GM12873 (cell line): ENCODE results near the gene TMEM127.

Experiments used
- TF ChIP-seq, protein P1 (sequence below): IDR thresholded peaks from 2 replicates; pipeline ENCODE4 v1.5.1; 2012; ENCODE audit warnings: low read depth, mild to moderate bottlenecking, moderate library complexity, low read length, control low read depth; ENCODE audit not compliant: insufficient read depth; ENCODE audit errors: missing control alignments

The TMEM127 gene

DNA sequence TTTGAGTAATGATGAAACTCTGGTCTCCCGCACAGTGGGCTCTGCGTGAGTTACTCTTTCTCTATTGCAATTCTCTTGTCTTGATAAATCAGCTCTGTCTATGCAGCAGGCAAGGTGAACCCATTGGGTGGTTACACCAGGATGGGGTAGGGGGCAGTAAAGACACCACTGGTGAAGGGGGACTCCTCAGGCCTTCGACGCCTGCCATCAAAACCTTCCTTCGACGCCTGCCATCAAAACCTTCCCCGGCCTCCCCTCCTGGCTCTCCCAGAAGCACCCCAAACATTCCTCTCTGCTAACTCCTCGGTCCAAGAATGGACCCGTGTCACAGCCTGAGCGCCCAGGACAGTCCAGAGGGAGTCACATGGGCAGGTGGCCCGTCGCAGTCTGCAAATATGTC lies 52.4 kb downstream of the TMEM127 start:
- TF ChIP-seq, protein P1, sequence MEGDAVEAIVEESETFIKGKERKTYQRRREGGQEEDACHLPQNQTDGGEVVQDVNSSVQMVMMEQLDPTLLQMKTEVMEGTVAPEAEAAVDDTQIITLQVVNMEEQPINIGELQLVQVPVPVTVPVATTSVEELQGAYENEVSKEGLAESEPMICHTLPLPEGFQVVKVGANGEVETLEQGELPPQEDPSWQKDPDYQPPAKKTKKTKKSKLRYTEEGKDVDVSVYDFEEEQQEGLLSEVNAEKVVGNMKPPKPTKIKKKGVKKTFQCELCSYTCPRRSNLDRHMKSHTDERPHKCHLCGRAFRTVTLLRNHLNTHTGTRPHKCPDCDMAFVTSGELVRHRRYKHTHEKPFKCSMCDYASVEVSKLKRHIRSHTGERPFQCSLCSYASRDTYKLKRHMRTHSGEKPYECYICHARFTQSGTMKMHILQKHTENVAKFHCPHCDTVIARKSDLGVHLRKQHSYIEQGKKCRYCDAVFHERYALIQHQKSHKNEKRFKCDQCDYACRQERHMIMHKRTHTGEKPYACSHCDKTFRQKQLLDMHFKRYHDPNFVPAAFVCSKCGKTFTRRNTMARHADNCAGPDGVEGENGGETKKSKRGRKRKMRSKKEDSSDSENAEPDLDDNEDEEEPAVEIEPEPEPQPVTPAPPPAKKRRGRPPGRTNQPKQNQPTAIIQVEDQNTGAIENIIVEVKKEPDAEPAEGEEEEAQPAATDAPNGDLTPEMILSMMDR = no peak

DNA sequence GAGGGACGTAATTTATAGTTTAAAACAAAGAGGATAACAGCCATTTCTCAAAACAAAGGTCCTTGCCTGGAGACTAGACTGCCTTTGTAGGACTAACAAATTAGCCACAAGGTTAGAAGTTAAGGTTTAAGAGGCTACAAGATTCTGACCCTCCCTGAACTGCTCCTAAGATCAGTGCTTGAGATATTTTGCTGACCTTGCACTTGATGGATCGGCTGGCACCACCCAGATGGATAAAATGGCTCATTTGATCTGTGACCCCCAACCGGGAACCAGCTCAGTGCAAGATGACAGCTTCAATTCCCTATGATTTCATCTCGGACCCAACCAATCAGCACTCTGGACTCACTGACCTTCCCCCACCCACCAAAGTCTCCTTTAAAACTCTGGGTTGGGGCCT lies 53.5 kb downstream of the TMEM127 start:
- TF ChIP-seq, protein P1 = no peak

DNA sequence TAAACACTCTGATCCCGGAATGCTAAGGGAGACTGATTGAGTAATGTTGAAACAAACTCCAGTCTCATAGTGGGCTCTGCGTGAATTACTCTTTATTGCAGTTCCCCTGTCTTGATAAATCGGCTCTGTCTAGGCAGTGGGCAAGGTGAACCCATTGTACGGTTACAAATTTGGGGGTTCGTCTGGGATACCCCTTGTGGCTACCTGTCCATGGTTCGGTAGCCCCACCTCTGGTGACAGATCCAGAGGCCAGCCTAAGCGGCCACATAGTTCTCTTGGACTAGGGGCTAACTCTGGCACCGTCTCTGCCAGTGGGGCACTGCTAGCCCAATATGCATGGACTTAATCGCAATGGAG lies 56.1 kb downstream of the TMEM127 start:
- TF ChIP-seq, protein P1 = no peak

DNA sequence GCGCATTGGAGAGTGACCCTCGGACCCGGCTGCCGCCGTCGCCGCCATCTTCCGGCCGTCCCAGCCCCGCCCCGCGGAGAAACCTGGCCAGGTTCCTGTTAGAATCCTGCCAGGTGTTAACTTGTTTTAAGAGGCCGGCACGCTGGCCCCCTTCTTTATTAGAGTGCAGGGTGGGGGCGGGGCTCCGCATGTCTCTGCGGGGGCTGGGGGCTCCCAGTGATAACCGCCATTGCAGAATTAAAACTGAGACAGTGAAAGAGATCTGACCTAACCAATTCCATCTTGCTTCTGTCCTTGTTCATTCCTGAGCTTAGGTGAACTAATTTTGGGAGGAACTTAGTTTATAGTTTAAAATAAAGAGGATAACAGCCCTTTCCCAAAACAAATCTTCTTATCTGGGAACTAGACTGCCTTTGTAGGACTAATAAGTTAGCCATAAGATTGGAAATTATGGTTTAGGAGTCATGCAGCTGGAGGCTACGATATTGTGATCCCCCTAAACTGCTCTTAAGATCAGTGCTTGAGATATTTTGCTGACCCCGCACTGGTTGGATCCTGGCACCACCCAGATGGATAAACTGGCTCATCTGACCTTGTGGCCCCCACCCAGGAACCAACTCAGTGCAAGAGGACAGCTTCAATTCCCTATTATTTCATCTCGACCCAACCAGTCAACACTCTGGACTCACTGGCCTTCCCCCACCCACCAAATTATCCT lies 56.6 kb downstream of the TMEM127 start:
- TF ChIP-seq, protein P1 = no peak

DNA sequence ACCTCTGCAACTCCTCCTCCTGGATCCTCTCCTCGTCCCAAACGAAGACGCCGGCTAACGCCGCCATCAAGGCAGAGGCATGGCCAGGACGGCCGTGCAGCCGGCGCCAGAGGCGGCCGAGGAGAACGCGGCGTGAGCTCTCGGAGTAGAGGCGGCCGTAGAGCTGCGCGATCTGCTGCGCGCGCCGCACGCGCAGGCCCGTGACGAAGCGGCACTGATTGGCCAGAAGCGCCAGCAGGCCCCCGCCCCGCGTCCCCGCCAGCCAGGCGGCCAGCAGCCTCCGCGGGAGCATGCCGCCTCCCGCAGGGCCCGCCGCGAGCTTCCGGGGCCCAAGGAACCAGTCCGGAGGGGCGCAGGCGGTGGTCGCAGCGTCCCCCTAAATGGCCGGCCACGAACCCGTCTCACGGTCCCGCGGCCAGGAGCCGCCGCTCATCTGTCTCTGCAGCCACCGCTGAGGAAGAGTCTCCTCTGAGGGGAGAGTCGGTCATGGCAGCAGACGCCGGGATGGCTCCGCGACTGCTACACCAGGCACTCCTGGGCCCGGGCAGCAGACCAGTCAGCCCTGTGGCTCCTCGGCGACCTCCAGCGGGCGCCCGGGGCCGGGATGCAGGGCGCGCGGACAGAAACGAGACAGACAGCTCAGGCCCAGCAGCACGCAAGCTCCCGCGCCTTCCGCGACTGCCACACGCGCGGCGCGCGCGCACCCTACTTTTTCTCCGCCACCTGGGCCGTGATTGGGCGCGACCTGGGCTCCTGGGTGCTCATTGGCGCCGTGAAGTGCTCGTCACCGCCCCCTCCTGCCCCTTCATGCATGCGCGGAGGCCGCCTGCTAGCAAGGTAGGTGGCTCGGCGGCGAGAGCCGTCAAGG lies 57.4 kb downstream of the TMEM127 start, which contains the start of gene STARD7:
STARD7 (minus strand) TSS at position 685 of the 868 bp plus-strand sequence; CDS start at position 292, 393 bp downstream.
- TF ChIP-seq, protein P1 = peak; percentile 11

DNA sequence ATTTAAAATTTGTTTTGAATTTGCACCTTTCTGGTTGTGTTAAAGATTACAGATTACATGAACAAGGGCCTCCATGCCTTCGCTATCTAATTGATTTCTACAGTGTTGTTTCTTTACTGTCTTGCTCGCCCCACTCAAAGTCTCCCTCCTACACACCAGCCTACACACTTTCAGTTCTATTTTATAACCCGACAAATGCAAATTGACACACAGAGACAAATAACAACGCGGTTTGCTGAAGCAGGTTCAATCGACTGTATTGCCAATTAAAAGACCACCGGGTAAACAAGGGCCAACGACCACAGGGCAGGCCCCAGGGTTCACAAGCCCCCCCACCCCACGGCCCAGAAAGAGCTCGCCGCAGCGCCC lies 58.0 kb downstream of the TMEM127 start:
- TF ChIP-seq, protein P1 = no peak

DNA sequence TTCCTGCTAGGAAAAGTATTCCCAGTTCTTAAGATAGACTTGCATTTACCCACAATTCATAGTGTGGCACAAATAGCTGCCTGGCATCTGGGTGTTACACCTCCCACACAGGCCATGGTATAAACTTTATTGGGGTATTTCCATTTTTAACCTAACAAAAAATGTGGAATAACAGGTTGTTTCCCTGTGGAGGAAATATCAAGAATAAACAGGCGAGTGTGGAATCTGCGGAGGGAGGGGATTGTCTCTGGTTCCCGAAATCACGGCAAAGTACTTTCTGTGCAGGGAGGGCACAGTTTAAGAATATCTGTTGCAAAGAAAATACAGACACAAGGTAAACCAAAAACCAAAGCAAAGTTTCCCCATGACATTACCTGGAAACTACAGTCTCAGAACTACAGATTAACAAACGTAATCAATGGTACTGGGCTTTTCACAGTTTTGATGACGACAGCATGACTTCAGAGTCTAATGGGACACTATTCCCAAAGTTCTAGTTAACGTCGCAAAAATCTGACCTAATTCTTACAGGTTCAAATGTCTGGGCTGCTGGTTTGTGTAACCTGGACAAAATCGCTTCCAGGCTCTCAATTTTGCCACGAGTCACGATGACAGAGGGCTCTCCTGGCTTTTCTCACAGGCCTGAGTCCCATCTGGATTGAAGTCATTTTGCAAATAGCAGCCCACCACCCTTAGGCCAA lies 58.6 kb downstream of the TMEM127 start:
- TF ChIP-seq, protein P1 = no peak
